IMR-90 (cell line): ENCODE measurements around the gene SPPL2B. TPM values are rescaled to one million over a fixed set of nuclear protein-coding genes. Genes with fewer than 3 reads are reported as not detected.
"Not testable (repeated sequence)": the region's sequence is repeated elsewhere in the genome, so short reads cannot be mapped to it uniquely, and the experiment has no call there.

Experiments used
- ATAC-seq: fragments of 200-7000 bp; cut with Tn5 transposase; 2 replicates; pipeline ENCODE4 v1.9.1; 2020; ENCODE audit warnings: low read depth, mild to moderate bottlenecking, moderate library complexity
- BruUV-seq: library from RNA; stranded (reverse); fragments of 400-500 nt; replicated peaks from 2 replicates; lab custom pipeline; 2021; lab: Mats Ljungman, UMichigan
- CTCF ChIA-PET: fragments of 300-600 bp; formaldehyde crosslinking; extraction: SDS; loops from one replicate; lab custom pipeline; 2021; ENCODE audit warnings: antibody characterized with exemption; lab: Yijun Ruan, JAX
- POLR2A ChIA-PET: fragments of 300-600 bp; sonication (Branson Sonifier 250); formaldehyde crosslinking; loops from one replicate; lab custom pipeline; 2022; ENCODE audit warnings: antibody characterized with exemption; ENCODE audit not compliant: unreplicated experiment; lab: Charles Lee
- DNase-seq: peaks from one replicate; pipeline ENCODE4 v3.0.0; 2013
- H2AFZ ChIP-seq: replicated peaks from 2 replicates; pipeline ENCODE3; 2013; ENCODE audit warnings: low read length, mild to moderate bottlenecking; ENCODE audit not compliant: poor library complexity
- H2AK5ac ChIP-seq: 2 replicates; pipeline ENCODE4 v1.6.1; 2013; ENCODE audit warnings: low read depth, low read length, inconsistent platforms
- H2AK9ac ChIP-seq: replicated peaks from 2 replicates; pipeline ENCODE3; 2013; ENCODE audit warnings: mild to moderate bottlenecking, low read depth, low read length, moderate library complexity; ENCODE audit not compliant: poor library complexity
- H2BK120ac ChIP-seq: 2 replicates; pipeline ENCODE4 v1.6.1; 2013; ENCODE audit warnings: low read depth, low read length, inconsistent platforms
- H2BK15ac ChIP-seq: 3 replicates; pipeline ENCODE4 v1.6.1; 2013; ENCODE audit warnings: low read depth, low read length, inconsistent platforms
- H2BK20ac ChIP-seq: 2 replicates; pipeline ENCODE4 v1.6.1; 2013; ENCODE audit warnings: low read depth, mild to moderate bottlenecking, inconsistent platforms, low read length, moderate library complexity
- H2BK5ac ChIP-seq: 2 replicates; pipeline ENCODE4 v1.6.1; 2013; ENCODE audit warnings: mild to moderate bottlenecking, low read depth, low read length, inconsistent platforms; ENCODE audit not compliant: poor library complexity, severe bottlenecking
- H3K14ac ChIP-seq: replicated peaks from 2 replicates; pipeline ENCODE4 v1.6.1; 2013; ENCODE audit warnings: low read depth, low read length, inconsistent platforms
- H3K18ac ChIP-seq: 2 replicates; pipeline ENCODE4 v1.6.1; 2013; ENCODE audit warnings: low read depth, low read length, control low read depth
- H3K23ac ChIP-seq: 2 replicates; pipeline ENCODE4 v1.6.1; 2013; ENCODE audit warnings: low read depth, low read length, inconsistent platforms
- H3K27ac ChIP-seq: 2 replicates; pipeline ENCODE4 v1.5.1; 2013; ENCODE audit warnings: mild to moderate bottlenecking, control low read depth, low read length; ENCODE audit not compliant: insufficient read depth
- H3K27me3 ChIP-seq: 2 replicates; pipeline ENCODE4 v1.6.1; 2013; ENCODE audit warnings: low read length; ENCODE audit not compliant: control insufficient read depth, insufficient read depth
- H3K36me3 ChIP-seq: 2 replicates; pipeline ENCODE4 v1.6.1; 2013; ENCODE audit warnings: low read length, mixed read lengths; ENCODE audit not compliant: control insufficient read depth, insufficient read depth
- H3K4ac ChIP-seq: 2 replicates; pipeline ENCODE4 v1.6.1; 2013; ENCODE audit warnings: low read depth, low read length, inconsistent platforms
- H3K4me1 ChIP-seq: 2 replicates; pipeline ENCODE4 v1.6.1; 2013; ENCODE audit warnings: low read length, mixed read lengths; ENCODE audit not compliant: control insufficient read depth, insufficient read depth
- H3K4me2 ChIP-seq: 2 replicates; pipeline ENCODE4 v1.6.1; 2013; ENCODE audit warnings: low read depth, mild to moderate bottlenecking, control low read depth, low read length, moderate library complexity
- H3K4me3 ChIP-seq: 2 replicates; pipeline ENCODE4 v1.5.1; 2013; ENCODE audit warnings: low read depth, mild to moderate bottlenecking, control low read depth, low read length, moderate library complexity; ENCODE audit not compliant: insufficient read depth
- H3K56ac ChIP-seq: 2 replicates; pipeline ENCODE4 v1.6.1; 2013; ENCODE audit warnings: low read length, inconsistent platforms; ENCODE audit not compliant: insufficient read depth; ENCODE audit errors: extremely low read depth
- H3K79me1 ChIP-seq, 2 experiments: 2 replicates each; pipeline ENCODE4 v1.6.1; 2013; ENCODE audit warnings: low read length in 2 of 2, inconsistent platforms in 1 of 2, low read depth in 1 of 2
- H3K9ac ChIP-seq: 2 replicates; pipeline ENCODE4 v1.6.1; 2013; ENCODE audit warnings: low read depth, low read length, control low read depth
- H3K9me1 ChIP-seq: 2 replicates; pipeline ENCODE4 v1.6.1; 2013; ENCODE audit warnings: low read length, inconsistent platforms; ENCODE audit not compliant: insufficient read depth
- H3K9me3 ChIP-seq: 2 replicates; pipeline ENCODE4 v1.6.1; 2013; ENCODE audit warnings: low read length; ENCODE audit not compliant: control insufficient read depth, insufficient read depth
- H4K20me1 ChIP-seq: 2 replicates; pipeline ENCODE4 v1.6.1; 2013; ENCODE audit warnings: low read length, inconsistent platforms; ENCODE audit not compliant: insufficient read depth
- H4K5ac ChIP-seq: 2 replicates; pipeline ENCODE4 v1.6.1; 2013; ENCODE audit warnings: mild to moderate bottlenecking, low read depth, low read length, control low read depth
- H4K8ac ChIP-seq, 2 experiments: 2 replicates each; pipeline ENCODE4 v1.6.1; 2013; ENCODE audit warnings: low read depth in 2 of 2, low read length in 2 of 2, control low read depth in 1 of 2, inconsistent platforms in 1 of 2
- H4K91ac ChIP-seq: 2 replicates; pipeline ENCODE4 v1.6.1; 2013; ENCODE audit warnings: low read depth, low read length, inconsistent platforms; ENCODE audit not compliant: insufficient read depth
- MAFK ChIP-seq: IDR thresholded peaks from 2 replicates; pipeline ENCODE4 v1.6.1; 2012; ENCODE audit warnings: low read depth, low read length, improper control_type of control experiment
- NFE2L2 ChIP-seq: fragments of 150-350 bp; IDR thresholded peaks from 2 replicates; pipeline ENCODE4 v1.6.1; 2016; ENCODE audit warnings: low read depth, mild to moderate bottlenecking, low read length
- RCOR1 ChIP-seq: IDR thresholded peaks from 2 replicates; pipeline ENCODE4 v1.6.1; 2012; ENCODE audit warnings: mild to moderate bottlenecking, low read length, improper control_type of control experiment; ENCODE audit not compliant: insufficient replicate concordance
- WGBS, 2 experiments: methylation state at CpG; one replicate each; pipeline versions ENCODE4 v1.1.5 to v1.1.7; 2013; ENCODE audit warnings: missing lambda C conversion rate in 2 of 2; ENCODE audit not compliant: insufficient read length in 1 of 2; ENCODE audit errors: extremely low coverage in 2 of 2; 5-methylcytosine and 5-hydroxymethylcytosine counted together
- dilution Hi-C: fragments of 300-500 bp; cut with HindIII; formaldehyde crosslinking; loops from one replicate; pipeline ENCODE4 v1.14.3; 2018; ENCODE audit warnings: low sequenced_read_pairs; ENCODE audit not compliant: unreplicated experiment
- in situ Hi-C: fragments of 300-500 bp; cut with MboI; formaldehyde crosslinking; loops from 3 replicates; pipeline ENCODE4 v1.14.3; 2019; ENCODE audit warnings: low sequenced_read_pairs, inconsistent platforms, mixed read lengths
- intact Hi-C: fragments of 100-400 bp; cut with micrococcal nuclease; formaldehyde crosslinking; loops from 2 replicates; pipeline ENCODE4 v1.10.0; 2022
- polyA plus RNA-seq, 3 experiments: library from polyadenylated mRNA; depleted of rRNA; stranded (reverse); fragments of >200 nt; gene quantifications; 2 replicates each; pipeline ENCODE4 v1.2.3, GENCODE V29; 2012; ENCODE audit warnings: low replicate concordance in 1 of 3
- total RNA-seq: library from RNA; depleted of rRNA; stranded (reverse); fragments of >200 nt; gene quantifications from 2 replicates; pipeline ENCODE4 v1.2.3, GENCODE V29; 2012
- TF ChIP-seq, protein P1 (sequence below): fragments of 150-350 bp; IDR thresholded peaks from 2 replicates; pipeline ENCODE4 v1.6.1; 2017; ENCODE audit warnings: mild to moderate bottlenecking, antibody characterized with exemption, low read length, low read depth
- TF ChIP-seq, protein P2 (sequence below): fragments of 150-350 bp; IDR thresholded peaks from 2 replicates; pipeline ENCODE4 v1.6.1; 2016; ENCODE audit warnings: low read depth, mild to moderate bottlenecking, low read length, moderate library complexity, borderline replicate concordance

Gene SPPL2B
- total and polyA plus RNA-seq, 2 of the 4 experiments (the other 2 are of a cell fraction): 3.4 to 45.7 TPM

DNA sequence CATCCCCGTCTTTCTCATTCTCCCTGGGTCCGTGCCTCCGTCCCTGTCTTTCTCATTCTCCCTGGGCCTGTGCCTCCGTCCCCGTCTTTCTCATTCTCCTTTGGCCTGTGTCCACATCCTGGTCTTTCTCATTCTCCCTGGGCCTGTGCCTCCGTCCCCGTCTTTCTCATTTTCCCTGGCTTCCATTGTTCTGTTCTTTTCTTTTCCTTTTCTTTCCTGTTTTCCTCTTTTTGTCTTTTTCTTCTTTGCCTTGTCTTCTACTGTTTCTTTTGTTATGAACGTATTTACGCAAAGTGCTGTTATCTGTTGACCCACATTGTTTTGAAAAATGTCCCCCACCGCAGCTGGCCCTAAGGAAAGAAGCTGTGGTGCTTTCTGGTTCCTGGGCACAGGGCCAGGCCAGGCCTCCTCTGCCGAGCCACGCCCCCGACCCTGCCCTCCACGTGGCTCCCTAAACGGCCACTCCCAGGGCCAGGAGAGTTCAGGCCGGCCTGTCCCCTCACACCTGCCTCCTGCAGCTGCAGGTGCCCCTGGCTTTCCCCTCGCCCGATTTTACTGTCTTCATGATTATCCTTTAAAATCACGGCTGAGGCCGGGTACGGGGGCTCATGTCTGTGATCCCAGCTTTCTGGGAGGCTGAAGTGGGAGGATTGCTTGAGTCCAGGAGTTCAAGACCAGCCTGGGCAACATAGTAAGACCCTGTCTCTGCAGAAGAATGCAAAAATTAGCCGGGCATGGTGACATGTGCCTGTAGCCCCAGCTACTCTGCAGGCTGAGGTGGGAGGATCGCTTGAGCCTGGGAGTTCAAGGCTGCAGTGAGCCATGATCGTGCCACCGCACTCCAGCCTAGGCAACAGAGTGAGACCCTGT, 17.5 kb downstream of the SPPL2B start:
- Histone ChIP-seq H3K56ac (no peak overlapping the region), H2AK9ac (no peak overlapping the region), H4K8ac (no peak overlapping the region), H2AK5ac (no peak overlapping the region), H3K14ac (no peak overlapping the region), H3K18ac (no peak overlapping the region), H3K23ac (no peak overlapping the region), H3K4ac (no peak overlapping the region), H2BK5ac (no peak overlapping the region), H3K9me1 (no peaks in the 10 kb centered on the region), H3K27me3 (no peaks in the 10 kb centered on the region), H3K9ac (no peak overlapping the region), H3K4me3 (no peak overlapping the region), H2AFZ (no peak overlapping the region), H3K27ac (no peak overlapping the region), H4K91ac (no peak overlapping the region), H3K79me1 (no peaks in the 10 kb centered on the region), H3K4me1 (no peaks in the 10 kb centered on the region), H4K5ac (no peak overlapping the region), H3K4me2 (no peak overlapping the region), H4K20me1 (no peaks in the 10 kb centered on the region), H2BK15ac (no peak overlapping the region), H2BK120ac (no peak overlapping the region), H2BK20ac (no peak overlapping the region), H3K36me3 (peaks cover 50% of the 10 kb centered on the region), H3K9me3 (no peaks in the 10 kb centered on the region)
- CTCF ChIA-PET: no interaction called here
- WGBS, 2 experiments: 66% methylated on average over 9 of the region's 25 CpGs; no CpG with 5 or more reads in 1 of the 2 experiments
- POLR2A ChIA-PET: no interaction called here
- intact Hi-C loops (no loop called here), dilution Hi-C loops (no loop called here), in situ Hi-C loops (no loop called here)
- TF ChIP-seq, protein P1, sequence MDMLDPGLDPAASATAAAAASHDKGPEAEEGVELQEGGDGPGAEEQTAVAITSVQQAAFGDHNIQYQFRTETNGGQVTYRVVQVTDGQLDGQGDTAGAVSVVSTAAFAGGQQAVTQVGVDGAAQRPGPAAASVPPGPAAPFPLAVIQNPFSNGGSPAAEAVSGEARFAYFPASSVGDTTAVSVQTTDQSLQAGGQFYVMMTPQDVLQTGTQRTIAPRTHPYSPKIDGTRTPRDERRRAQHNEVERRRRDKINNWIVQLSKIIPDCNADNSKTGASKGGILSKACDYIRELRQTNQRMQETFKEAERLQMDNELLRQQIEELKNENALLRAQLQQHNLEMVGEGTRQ: peak; percentile 25; the same call in 1 of the 2 replicates
- no peak for TF ChIP-seq MAFK
- TF ChIP-seq NFE2L2: no peak
- TF ChIP-seq, protein P2, sequence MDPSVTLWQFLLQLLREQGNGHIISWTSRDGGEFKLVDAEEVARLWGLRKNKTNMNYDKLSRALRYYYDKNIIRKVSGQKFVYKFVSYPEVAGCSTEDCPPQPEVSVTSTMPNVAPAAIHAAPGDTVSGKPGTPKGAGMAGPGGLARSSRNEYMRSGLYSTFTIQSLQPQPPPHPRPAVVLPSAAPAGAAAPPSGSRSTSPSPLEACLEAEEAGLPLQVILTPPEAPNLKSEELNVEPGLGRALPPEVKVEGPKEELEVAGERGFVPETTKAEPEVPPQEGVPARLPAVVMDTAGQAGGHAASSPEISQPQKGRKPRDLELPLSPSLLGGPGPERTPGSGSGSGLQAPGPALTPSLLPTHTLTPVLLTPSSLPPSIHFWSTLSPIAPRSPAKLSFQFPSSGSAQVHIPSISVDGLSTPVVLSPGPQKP: no peak
- TF ChIP-seq RCOR1: no peak
- no TSS peak for BruUV-seq
- DNase-seq (no peak), ATAC-seq (no peak)

DNA sequence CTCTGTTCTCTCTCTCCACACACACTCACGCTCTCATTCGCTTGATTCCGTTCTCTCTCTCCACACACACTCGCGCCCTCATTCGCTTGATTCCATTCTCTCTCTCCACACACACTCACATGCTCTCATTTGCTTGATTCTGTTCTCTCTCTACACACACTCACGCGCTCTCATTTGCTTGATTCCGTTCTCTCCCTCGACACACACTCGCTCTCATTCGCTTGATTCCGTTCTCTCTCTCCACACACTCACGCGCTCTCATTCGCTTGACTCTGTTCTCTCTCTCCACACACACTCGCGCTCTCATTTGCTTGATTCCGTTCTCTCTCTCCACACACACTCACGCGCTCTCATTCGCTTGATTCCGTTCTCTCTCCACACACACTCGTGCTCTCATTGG, 21.3 kb downstream of the SPPL2B start:
- H3K4me1 ChIP-seq, H3K23ac ChIP-seq, H2AK9ac ChIP-seq, H2AFZ ChIP-seq, dilution Hi-C loops, POLR2A ChIA-PET, H2BK5ac ChIP-seq, H2AK5ac ChIP-seq, H3K27ac ChIP-seq, H3K4ac ChIP-seq, H4K5ac ChIP-seq, H3K27me3 ChIP-seq, ATAC-seq, H4K91ac ChIP-seq, H3K4me2 ChIP-seq, H3K9me3 ChIP-seq, CTCF ChIA-PET, H2BK15ac ChIP-seq, H3K9me1 ChIP-seq, H2BK120ac ChIP-seq, DNase-seq, H3K18ac ChIP-seq, H3K56ac ChIP-seq, H3K4me3 ChIP-seq, H4K8ac ChIP-seq, intact Hi-C loops, BruUV-seq, H2BK20ac ChIP-seq, in situ Hi-C loops, H3K9ac ChIP-seq, H3K14ac ChIP-seq, H4K20me1 ChIP-seq, H3K79me1 ChIP-seq: not testable (repeated sequence)
- WGBS, 2 experiments: 97 to 98% methylated on average over 17 to 24 of the region's 24 CpGs
- H3K36me3 ChIP-seq: peaks cover 48% of the 10 kb centered on the region
